Placental pericyte (primary cell): Measurements from ENCODE around the gene BEX5. TPM values are rescaled to one million over a fixed set of nuclear protein-coding genes. Genes with fewer than 3 reads are reported as not detected.

Experiments used
- total RNA-seq: library from RNA; depleted of rRNA; stranded (reverse); fragments of >200 nt; gene quantifications from 2 replicates; pipeline ENCODE4 v1.2.3, GENCODE V29; 2012

The BEX5 gene
- total RNA-seq, result not detected in 2 replicates

GRCh38 chrX:102155806-102156179 lies at the start of gene BEX5:
Gene BEX5, minus strand, starts transcription at chrX:102155977. Its CDS starts 1,712 bp downstream, at chrX:102154265.

GRCh38 chrX:102142274-102142673 lies 13.5 kb downstream of the BEX5 start, which contains the start of gene TCEAL6:
Gene TCEAL6, minus strand, starts transcription at chrX:102142481.

GRCh38 chrX:102125436-102125835 lies 30.3 kb downstream of the BEX5 start, which contains the start of gene TCEAL2:
Gene TCEAL2, plus strand, starts transcription at chrX:102125679. Its CDS starts 1,152 bp downstream, at chrX:102126831.

Other genes starting within 250 kb of the BEX5 start
- 0.22 and 0.72 TPM in 2 replicates for gene ZMAT1, start 223.9 kb downstream of the BEX5 start, total RNA-seq
- gene TCEAL2, start 30.3 kb downstream of the BEX5 start, total RNA-seq, result not detected in 2 replicates
- not detected in 2 replicates for gene TCEAL6, start 13.5 kb downstream of the BEX5 start, total RNA-seq
- not detected in 2 replicates for gene TCP11X1, start 59.3 kb upstream of the BEX5 start, total RNA-seq
- not detected in 2 replicates for gene NXF2, start 91.2 kb upstream of the BEX5 start, total RNA-seq